GM21825 (cell line): Measurements from ENCODE around the gene B4GALT2.

ENCODE experiments used
- ATAC-seq: cut with Tn5 transposase; IDR thresholded peaks from one replicate; pipeline ENCODE4 v1.9.1; 2021; ENCODE audit warnings: mild to moderate bottlenecking, moderate library complexity; ENCODE audit not compliant: unreplicated experiment

B4GALT2 gene

DNA sequence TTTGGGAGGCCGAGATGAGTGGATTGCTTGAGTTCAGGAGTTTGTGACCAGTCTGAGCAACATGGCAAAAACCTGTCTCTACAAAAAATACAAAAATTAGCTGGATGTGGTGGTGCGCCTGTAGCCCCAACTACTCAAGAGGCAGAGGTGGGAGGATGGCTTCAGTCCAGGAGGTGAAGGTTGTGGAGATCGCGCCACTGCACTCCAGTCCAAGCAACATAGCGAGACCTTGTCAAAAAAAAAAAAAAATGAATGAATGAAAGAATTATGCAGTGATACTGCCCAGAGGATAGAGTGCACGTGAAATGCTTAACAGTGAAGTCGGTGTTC is 9.6 kb upstream of the B4GALT2 start:
- ATAC-seq = no peak

DNA sequence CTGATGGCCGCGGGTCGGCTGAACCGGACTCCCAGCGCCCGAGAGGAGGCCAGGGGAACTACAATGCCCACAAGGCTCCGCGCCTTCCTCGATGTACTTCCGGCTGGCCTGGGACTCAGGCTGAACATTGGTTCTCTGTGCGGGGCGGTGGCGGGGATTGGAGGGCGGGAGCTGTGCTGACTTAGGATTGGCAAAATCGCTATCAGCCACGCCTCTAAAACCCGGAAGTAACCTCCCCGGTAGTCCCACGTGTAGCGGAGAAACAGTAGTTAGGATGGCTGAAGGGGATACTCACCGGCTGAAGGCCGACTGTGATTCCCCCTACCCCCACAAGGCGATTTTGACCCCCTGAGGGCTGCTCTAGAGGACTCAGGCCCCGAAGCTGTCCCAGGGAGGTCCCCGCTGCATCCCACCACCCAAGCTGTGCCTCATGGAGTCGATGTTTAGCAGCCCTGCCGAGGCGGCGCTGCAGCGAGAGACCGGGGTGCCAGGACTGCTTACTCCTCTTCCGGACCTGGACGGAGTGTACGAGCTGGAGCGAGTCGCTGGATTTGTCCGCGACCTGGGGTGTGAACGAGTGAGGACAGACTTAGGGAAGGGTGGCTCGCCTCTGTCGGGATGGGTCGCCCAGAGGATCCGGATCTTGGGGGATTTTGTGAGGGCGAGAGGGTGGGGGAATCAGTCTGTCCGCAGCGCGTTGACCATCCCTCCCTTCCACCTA is 9.1 kb upstream of the B4GALT2 start, which contains the start of gene DPH2:
DPH2 (plus strand) TSS at position 265 of the 721 bp plus-strand sequence; CDS start at position 431, 166 bp downstream.
- peak; percentile 71 for ATAC-seq

DNA sequence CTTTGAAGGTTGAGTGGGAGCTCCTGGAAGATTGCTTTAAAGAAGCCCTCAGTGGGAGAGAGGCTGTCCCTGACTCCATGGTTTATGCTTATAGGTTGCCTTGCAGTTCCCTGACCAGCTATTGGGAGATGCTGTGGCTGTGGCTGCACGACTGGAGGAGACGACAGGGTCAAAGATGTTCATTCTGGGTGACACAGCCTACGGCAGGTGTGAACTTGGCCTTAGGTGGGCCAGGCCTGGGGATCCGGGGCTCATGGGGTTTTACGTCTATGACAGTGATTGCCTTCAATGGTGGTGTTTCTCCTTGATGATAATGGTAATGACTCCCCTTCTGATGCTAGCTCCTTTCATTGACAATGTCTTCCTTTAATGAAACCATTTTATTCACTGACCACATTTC is 8.5 kb upstream of the B4GALT2 start:
- ATAC-seq = no peak

DNA sequence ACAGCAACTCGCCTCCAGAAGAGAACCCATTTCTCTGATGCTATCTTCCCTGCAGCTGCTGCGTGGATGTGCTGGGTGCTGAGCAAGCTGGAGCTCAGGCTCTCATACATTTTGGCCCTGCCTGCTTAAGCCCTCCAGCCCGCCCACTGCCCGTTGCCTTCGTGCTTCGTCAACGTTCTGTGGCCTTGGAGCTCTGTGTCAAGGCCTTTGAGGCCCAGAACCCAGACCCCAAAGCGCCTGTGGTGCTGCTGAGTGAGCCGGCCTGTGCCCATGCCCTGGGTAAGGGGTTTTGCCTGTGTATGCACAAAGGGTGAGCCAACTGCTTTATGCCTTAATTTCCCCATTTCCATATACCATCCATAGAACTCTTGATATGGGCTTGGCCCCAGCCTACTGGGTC is 8.1 kb upstream of the B4GALT2 start:
- ATAC-seq = no peak

DNA sequence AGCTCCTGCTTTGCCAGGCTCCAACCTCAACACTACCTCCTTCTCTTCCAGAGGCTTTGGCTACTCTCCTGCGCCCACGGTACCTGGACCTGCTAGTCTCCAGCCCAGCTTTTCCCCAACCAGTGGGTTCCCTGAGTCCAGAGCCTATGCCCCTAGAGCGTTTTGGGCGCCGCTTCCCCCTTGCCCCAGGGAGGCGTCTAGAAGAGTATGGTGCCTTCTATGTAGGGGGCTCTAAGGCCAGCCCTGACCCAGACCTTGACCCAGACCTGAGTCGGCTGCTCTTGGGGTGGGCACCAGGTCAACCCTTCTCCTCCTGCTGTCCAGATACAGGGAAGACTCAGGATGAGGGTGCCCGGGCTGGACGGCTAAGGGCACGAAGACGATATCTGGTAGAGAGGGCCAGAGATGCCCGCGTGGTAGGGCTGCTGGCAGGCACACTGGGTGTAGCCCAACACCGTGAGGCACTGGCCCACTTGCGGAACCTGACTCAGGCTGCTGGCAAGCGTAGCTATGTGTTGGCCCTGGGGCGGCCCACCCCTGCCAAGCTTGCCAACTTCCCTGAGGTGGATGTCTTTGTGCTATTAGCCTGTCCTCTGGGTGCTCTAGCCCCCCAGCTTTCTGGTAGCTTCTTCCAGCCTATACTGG is 7.6 kb upstream of the B4GALT2 start:
- ATAC-seq = no peak

DNA sequence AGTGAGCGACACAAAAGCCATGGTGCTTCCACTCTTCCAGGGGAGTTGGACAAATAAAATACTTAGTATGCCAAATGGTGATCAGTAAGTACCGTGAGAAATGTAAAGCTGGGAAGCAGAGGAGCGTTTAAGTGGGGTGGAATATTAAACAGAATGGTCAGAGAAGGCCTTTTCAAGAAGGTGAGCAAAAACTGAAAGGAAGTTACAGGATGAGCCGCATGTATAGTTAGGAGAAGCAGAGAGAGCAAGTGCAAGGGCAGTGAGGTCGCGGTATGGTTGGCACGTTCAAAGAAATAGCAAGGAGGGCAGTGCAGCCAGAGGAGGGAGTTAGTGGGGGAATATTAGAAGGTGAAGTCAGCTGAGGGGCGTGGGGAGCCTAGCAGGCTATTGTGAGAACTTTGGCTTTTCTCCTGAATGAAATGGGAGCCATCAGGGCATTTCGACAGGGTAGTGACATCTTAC is 5.0 kb upstream of the B4GALT2 start:
- no peak for ATAC-seq

DNA sequence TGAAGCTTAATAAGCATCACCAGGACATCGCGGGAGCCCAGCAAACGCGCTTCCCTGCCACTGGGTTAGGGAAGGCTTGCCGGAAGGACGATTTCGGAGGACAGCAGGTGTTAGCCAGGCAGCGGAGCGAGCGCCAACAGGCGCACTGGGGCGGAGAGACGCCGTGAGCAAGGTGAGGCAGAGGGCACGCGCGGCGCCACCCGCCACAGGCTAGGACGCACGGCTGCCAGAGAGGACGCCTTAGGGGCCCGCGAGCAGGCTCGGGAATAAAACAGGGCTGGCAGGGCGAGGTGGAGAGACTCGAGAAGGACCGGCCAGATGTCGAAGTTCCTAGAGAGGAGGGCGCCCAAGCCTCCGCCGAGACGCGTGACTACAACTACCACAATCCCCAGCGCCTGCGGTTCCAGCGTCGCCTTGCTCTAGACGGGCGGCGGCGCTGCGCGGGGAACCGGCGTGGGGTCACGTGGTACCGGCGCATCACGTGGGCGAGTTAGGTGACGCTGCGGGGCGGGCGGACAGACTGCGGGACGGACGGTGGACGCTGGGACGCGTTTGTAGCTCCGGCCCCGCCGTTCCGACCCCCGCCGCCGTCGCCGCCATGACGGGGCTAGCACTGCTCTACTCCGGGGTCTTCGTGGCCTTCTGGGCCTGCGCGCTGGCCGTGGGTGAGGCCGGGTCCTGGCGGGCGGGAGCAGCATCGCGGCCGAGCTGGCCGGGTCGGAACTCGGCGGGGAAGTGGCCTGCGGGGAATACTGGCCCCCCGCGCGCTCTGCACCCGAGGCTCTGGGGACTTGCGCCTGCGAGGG is 4.4 kb upstream of the B4GALT2 start, which contains the start of gene ATP6V0B:
ATP6V0B (plus strand) TSS at position 518 of the 806 bp plus-strand sequence; CDS start at position 599, 81 bp downstream.
- ATAC-seq = peak; percentile 50

DNA sequence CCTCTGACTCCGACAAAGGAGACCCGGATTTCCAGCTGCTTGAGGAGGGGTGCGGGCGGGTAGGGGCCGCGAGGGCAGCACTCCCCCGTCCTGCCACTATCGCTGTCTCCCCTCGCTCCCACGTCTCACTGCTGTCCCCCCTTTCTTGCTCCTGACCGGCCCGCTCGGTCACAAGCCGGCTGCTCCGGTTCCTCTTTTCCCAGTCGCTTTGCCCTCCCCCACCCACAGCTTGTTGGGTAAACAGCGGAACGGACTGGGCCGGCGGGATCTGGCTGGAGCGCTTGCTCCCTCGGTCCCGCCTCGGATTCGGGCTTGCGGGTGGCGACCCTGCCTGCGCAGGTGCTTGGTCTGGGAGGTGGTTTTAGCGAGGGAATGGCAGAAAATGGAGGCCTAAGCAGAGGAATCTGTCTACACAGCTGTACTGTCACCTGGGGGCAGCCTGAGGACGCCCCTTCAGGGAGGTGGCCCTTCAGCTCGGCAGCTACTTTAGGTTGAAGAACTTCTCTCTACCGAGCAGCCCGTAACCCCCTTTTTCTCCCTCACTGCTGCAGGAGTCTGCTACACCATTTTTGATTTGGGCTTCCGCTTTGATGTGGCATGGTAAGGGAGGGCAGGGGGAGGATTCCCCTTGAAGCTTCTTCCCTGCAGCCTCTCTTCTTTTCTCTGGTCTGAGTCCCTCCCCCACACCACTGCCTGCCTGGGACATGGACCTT is 3.6 kb upstream of the B4GALT2 start:
- ATAC-seq = peak; percentile 1

DNA sequence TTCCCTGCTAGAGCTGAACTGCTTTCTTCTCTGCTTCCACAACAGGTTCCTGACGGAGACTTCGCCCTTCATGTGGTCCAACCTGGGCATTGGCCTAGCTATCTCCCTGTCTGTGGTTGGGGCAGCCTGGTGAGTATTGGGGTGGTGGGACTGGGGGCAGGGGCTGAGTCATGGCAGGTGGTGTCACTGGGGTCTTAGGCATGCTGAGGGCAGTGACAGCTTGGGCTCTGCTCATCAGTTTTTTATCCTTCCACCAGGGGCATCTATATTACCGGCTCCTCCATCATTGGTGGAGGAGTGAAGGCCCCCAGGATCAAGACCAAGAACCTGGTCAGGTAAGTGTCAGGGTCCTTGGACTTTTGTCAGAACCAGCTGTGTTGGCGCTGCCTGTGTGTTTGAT is 3.0 kb upstream of the B4GALT2 start:
- no peak for ATAC-seq

DNA sequence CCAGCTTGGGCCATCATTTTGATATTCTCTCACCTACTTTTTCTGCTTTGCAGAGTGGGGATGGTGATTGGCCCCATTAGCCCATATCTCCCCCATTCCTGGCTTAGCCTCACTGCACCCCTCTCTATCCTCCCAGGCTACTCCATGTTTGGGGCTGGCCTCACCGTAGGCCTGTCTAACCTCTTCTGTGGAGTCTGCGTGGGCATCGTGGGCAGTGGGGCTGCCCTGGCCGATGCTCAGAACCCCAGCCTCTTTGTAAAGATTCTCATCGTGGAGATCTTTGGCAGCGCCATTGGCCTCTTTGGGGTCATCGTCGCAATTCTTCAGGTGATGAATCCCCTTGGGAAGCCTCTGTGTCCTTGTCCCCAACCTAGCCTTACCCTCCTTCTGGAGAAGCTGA is 2.1 kb upstream of the B4GALT2 start:
- ATAC-seq = no peak

DNA sequence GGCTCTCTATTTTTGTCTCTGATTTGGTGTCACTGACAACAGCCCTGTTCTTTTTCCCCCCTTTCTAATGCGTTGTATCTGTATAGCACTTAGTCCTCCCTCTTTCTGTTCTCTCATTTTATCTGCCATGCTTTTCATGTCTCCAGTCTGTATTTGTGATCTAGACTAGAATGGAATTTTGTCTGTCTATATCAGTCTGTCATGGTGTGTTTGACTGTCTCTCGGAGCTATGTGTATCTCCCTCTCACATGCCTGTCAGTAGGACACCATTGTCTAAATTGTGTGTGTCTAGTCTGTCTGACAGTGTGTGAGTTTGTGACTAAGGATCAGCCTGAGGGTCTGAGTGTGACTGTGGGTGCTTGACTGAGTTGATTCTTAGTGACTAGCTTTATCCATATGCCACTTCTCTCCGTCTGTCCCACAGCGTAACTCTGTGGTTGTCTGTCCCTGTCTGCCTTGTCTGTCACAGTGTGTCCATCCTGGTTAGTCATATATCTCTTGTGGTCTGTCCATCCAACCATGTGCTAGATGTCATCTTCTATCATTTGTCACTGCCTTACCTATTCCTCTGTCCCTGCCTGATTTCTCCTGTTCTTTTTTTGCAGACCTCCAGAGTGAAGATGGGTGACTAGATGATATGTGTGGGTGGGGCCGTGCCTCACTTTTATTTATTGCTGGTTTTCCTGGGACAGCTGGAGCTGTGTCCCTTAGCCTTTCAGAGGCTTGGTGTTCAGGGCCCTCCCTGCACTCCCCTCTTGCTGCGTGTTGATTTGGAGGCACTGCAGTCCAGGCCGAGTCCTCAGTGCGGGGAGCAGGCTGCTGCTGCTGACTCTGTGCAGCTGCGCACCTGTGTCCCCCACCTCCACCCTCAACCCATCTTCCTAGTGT is 1.4 kb upstream of the B4GALT2 start:
- ATAC-seq = no peak

DNA sequence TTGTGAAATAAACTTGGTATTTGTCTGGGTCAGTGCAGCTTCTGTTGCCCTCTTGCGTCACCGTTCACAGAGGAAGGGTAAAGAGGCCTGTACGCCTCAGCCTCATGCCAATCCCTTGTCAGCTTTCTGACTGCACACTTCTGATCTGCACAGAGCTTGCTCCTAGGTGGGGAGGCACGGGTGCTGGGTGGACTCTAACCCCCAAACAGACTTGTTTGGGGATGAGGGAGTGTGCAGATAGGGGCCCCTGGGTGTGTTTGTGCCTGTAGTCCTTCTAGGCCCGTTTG is 803 bp upstream of the B4GALT2 start:
- ATAC-seq = no peak

DNA sequence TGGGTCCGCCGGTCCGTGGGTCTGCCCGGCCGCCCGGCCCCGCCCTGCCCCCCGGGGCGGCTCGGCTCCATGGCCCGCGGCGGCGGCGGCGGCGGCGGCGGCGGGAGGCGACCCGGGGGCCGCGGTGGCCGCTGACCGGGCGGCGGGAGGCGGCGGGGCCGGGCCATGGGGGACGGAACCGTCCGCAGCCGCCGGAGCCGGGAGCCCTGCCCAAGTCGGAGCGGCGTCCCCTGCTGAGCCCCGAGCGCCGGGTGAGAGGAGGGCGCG is 184 bp downstream of the B4GALT2 start:
- ATAC-seq = no peak

DNA sequence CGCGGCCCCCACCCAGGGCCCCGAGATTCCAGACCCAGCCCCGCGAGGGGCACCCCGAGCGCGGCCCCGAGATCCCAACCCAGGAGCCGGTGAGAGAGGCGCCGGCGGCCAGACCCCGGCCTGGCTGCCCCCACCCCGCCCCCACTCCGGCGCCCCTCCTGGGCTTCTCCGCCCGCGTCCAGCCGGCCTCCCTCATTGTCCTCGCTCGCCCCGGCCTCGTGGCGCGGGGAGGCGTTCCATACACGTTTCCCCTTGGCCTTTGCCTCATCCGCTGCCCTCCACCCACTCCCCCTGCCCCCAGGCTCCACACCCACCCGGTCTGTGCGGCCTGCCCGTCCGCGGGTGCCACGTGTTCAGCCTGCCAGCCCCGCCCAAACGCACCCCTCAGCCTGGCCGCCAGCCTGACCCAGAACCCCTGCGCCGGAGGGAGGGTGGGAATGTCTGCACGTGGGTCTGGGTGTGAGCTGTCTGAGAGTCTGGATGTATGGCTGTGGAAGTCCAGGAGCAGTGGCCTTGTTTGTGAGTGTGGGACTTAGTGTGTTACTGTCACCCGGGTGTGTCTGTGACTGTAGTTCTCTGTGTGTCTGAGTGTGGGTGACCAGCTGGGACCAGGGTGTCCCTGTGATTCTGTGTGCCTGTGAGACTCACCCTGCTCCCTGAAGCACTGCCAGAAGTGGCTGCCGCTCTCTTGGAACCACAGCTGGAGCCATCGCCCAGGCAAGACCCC is 681 bp downstream of the B4GALT2 start:
- no peak for ATAC-seq

DNA sequence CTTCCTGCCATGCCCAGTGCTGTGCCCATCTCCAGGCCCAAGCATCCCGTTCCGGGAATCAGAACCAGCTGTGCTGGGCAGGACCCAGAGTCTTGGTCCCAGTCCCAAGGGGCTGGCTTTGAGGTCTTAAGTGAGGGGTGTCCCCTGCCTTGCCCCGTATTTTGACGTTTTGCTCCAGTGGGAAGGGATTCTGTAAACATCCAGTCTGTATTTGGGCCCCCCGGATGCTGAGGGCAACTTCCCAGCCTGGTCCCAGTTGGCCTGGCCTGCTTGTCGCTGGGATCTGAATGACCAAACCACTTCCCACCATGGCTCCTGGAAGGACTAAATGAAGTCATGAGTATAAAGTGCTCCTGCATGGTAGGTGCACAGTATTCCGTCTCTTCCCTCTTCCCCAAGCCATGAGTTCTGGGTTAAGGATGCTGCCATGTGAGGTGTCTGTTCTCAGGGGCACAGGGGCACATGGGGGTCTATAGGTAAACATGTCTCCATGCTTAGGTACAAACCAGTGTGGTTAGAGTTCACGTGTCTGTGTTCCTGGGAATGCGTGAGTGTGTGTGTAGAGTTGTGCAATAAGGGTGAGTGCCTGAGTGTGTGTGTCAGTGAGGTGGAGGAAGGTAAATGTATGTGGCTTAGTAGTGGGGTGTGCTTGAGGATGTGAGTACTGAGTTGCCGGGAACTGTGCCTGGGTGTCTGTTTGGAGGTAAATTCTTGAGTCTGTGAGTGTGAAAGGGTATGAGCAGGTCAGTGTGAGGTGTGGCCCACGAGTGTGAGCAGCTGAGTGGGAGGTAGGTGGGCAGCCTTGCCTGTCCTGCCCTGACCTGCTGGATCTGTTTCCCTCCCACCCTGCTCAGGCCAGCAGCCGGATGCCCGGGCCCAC is 1.5 kb downstream of the B4GALT2 start:
- ATAC-seq = no peak

DNA sequence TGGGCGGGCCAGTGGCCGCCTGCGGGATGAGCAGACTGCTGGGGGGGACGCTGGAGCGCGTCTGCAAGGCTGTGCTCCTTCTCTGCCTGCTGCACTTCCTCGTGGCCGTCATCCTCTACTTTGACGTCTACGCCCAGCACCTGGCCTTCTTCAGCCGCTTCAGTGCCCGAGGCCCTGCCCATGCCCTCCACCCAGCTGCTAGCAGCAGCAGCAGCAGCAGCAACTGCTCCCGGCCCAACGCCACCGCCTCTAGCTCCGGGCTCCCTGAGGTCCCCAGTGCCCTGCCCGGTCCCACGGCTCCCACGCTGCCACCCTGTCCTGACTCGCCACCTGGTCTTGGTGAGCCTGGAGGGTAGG is 2.1 kb downstream of the B4GALT2 start:
- no peak for ATAC-seq

DNA sequence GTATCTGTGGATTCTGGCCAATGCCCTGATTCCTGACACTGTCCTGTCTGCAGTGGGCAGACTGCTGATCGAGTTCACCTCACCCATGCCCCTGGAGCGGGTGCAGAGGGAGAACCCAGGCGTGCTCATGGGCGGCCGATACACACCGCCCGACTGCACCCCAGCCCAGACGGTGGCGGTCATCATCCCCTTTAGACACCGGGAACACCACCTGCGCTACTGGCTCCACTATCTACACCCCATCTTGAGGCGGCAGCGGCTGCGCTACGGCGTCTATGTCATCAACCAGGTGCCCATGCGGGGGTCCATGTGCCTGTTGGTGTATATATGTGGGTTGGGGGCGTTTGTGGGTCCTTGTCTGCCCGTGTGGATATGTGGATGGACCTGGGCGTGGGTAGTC is 2.6 kb downstream of the B4GALT2 start:
- ATAC-seq = no peak

DNA sequence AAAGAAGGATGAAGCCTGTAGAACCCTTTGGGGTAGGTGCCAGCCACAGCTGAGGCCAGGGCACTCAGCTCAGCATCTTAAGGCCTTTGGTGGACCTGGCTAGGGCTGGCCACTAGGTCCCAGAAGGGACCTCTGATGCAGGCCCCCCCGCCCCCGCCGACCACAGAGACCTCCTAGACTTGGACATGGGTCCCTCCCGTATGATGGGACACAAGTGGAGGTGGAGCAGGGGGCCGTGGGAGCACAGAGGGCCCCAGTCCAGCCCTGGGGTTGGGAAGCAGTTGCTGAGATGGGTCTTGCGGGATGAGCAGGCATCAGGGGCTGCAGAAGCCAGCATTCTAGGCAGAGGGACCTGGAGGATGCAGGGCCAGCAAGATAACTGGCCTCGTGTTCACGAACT is 3.2 kb downstream of the B4GALT2 start:
- ATAC-seq = no peak

DNA sequence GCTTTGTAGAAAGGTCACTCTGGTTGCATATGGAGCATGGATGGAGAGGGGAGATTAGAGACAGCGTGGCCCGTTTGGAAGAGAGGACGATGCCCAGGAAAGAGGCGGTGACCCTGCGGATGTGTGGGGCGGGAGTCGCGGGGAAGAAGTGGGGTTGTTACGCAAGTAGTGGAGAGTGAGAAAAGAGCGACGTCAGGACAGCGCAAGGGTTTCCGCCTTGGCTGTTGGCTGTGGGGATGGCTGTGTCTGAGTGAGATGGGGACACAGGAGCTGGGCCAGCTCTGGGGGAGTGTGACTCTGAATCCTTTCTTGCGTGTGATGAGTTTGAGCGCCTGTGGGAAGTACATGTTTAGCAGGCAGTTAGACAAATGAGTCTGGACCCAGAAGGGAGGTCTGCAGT is 3.8 kb downstream of the B4GALT2 start:
- no peak for ATAC-seq
